ENCODE measurements around the gene SLC35F4. TPM values are rescaled to one million over a fixed set of nuclear protein-coding genes. Genes with fewer than 3 reads are reported as not detected.

The SLC35F4 gene
- polyA plus RNA-seq, 1 donor from 2014 or later = 21.0 TPM

DNA sequence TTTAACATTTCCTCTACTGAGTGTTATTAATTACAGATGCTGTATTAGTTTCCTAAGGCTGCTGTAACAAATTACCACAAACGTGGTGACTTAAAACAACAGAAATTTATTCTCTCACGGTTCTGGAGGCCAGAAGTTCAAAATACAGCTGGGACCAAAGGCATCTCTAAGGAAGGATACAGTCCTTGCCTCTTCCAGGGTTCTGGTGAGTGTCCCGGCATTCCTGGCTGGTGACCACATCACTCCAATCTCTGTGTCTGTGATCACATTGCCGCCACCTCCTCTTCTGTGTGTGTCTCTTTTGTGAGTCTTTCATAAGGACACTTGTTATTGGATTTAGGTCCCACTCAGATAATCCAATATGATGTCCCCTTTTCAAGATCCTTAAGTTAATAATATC is 287.1 kb downstream of the SLC35F4 start:
- Histone ChIP-seq H3K36me3 (ENCODE audit: insufficient read depth, low read length) (no peaks in the 10 kb centered on the region), H3K4me3 (ENCODE audit: low read length) (no peak overlapping the region), H2AFZ (ENCODE audit: low read depth, low read length) (no peak overlapping the region), H3K79me2 (replicated peaks; ENCODE audit: insufficient read depth, low read length) (no peaks in the 10 kb centered on the region), H3K9me2 (ENCODE audit: insufficient read depth, low read length) (no peaks in the 10 kb centered on the region), H3K9me3 (ENCODE audit: low read length) (no peaks in the 10 kb centered on the region), H3F3A (ENCODE audit: insufficient read depth, low read length, poor library complexity, severe bottlenecking) (peaks cover 2% of the 10 kb centered on the region), H3K9ac (ENCODE audit: low read length) (no peak overlapping the region), H3K4me2 (ENCODE audit: low read length) (no peak overlapping the region), H4K20me1 (ENCODE audit: insufficient read depth) (no peaks in the 10 kb centered on the region), H3K27ac (ENCODE audit: low read length) (no peak overlapping the region), H3K27me3 (ENCODE audit: insufficient read depth, low read depth, low read length) (no peaks in the 10 kb centered on the region)
- TF ChIP-seq EZH2 (IDR thresholded peaks at IDR 0.05; ENCODE audit: borderline replicate concordance, insufficient read depth, low read length, poor library complexity, severe bottlenecking) = no peak
- TF ChIP-seq MXI1 (conservative IDR thresholded peaks at IDR 0.05; ENCODE audit: poor library complexity, severe bottlenecking) = no peak
- TF ChIP-seq POLR2AphosphoS5 (IDR thresholded peaks at IDR 0.05) = no peak
- TF ChIP-seq, protein P1, sequence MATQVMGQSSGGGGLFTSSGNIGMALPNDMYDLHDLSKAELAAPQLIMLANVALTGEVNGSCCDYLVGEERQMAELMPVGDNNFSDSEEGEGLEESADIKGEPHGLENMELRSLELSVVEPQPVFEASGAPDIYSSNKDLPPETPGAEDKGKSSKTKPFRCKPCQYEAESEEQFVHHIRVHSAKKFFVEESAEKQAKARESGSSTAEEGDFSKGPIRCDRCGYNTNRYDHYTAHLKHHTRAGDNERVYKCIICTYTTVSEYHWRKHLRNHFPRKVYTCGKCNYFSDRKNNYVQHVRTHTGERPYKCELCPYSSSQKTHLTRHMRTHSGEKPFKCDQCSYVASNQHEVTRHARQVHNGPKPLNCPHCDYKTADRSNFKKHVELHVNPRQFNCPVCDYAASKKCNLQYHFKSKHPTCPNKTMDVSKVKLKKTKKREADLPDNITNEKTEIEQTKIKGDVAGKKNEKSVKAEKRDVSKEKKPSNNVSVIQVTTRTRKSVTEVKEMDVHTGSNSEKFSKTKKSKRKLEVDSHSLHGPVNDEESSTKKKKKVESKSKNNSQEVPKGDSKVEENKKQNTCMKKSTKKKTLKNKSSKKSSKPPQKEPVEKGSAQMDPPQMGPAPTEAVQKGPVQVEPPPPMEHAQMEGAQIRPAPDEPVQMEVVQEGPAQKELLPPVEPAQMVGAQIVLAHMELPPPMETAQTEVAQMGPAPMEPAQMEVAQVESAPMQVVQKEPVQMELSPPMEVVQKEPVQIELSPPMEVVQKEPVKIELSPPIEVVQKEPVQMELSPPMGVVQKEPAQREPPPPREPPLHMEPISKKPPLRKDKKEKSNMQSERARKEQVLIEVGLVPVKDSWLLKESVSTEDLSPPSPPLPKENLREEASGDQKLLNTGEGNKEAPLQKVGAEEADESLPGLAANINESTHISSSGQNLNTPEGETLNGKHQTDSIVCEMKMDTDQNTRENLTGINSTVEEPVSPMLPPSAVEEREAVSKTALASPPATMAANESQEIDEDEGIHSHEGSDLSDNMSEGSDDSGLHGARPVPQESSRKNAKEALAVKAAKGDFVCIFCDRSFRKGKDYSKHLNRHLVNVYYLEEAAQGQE (IDR thresholded peaks at IDR 0.05; ENCODE audit: borderline replicate concordance) = no peak
- TF ChIP-seq, protein P2, sequence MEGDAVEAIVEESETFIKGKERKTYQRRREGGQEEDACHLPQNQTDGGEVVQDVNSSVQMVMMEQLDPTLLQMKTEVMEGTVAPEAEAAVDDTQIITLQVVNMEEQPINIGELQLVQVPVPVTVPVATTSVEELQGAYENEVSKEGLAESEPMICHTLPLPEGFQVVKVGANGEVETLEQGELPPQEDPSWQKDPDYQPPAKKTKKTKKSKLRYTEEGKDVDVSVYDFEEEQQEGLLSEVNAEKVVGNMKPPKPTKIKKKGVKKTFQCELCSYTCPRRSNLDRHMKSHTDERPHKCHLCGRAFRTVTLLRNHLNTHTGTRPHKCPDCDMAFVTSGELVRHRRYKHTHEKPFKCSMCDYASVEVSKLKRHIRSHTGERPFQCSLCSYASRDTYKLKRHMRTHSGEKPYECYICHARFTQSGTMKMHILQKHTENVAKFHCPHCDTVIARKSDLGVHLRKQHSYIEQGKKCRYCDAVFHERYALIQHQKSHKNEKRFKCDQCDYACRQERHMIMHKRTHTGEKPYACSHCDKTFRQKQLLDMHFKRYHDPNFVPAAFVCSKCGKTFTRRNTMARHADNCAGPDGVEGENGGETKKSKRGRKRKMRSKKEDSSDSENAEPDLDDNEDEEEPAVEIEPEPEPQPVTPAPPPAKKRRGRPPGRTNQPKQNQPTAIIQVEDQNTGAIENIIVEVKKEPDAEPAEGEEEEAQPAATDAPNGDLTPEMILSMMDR (IDR thresholded peaks at IDR 0.05; ENCODE audit: poor library complexity, severe bottlenecking) = no peak
- no peak for TF ChIP-seq TAF1 (IDR thresholded peaks at IDR 0.05; ENCODE audit: low read depth)
- TF ChIP-seq SMC3 (conservative IDR thresholded peaks at IDR 0.05; ENCODE audit: poor library complexity) = no peak
- TF ChIP-seq EP300 (conservative IDR thresholded peaks at IDR 0.05; ENCODE audit: poor library complexity, severe bottlenecking) = no peak
- no peak for TF ChIP-seq RAD21 (conservative IDR thresholded peaks at IDR 0.05)

DNA sequence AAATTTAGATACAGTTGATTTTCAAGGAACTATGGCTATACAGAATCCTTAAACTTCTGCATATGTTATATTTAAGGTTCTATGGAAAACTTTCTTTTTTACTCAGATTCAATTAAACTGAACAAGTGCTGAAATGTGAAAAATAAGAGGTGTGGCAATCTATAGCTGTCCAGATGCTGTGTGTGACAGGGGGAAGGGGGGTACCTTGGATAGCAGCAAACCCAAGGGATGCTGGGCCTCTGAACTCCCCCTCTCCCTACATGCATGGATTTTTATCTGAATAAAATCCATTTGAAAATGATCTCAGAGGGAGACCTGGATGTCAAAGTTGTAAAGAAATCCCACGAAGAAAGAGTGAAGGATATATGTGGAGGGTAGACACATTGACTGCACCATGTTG is 289.4 kb downstream of the SLC35F4 start:
- no peak overlapping the region for H3K4me2 ChIP-seq (ENCODE audit: low read length)
- H3K9me2 ChIP-seq (ENCODE audit: insufficient read depth, low read length) = no peaks in the 10 kb centered on the region
- no peak for TF ChIP-seq EZH2 (IDR thresholded peaks at IDR 0.05; ENCODE audit: borderline replicate concordance, insufficient read depth, low read length, poor library complexity, severe bottlenecking)
- H3K9me3 ChIP-seq (ENCODE audit: low read length) = no peaks in the 10 kb centered on the region
- H3K36me3 ChIP-seq (ENCODE audit: insufficient read depth, low read length) = no peaks in the 10 kb centered on the region
- H3K27ac ChIP-seq (ENCODE audit: low read length) = no peak overlapping the region
- no peaks in the 10 kb centered on the region for H4K20me1 ChIP-seq (ENCODE audit: insufficient read depth)
- H3F3A ChIP-seq (ENCODE audit: insufficient read depth, low read length, poor library complexity, severe bottlenecking) = peaks cover 9% of the 10 kb centered on the region
- no peak overlapping the region for H3K9ac ChIP-seq (ENCODE audit: low read length)
- no peaks in the 10 kb centered on the region for H3K27me3 ChIP-seq (ENCODE audit: insufficient read depth, low read depth, low read length)
- H2AFZ ChIP-seq (ENCODE audit: low read depth, low read length) = no peak overlapping the region
- no peaks in the 10 kb centered on the region for H3K79me2 ChIP-seq (replicated peaks; ENCODE audit: insufficient read depth, low read length)
- no peak overlapping the region for H3K4me3 ChIP-seq (ENCODE audit: low read length)

DNA sequence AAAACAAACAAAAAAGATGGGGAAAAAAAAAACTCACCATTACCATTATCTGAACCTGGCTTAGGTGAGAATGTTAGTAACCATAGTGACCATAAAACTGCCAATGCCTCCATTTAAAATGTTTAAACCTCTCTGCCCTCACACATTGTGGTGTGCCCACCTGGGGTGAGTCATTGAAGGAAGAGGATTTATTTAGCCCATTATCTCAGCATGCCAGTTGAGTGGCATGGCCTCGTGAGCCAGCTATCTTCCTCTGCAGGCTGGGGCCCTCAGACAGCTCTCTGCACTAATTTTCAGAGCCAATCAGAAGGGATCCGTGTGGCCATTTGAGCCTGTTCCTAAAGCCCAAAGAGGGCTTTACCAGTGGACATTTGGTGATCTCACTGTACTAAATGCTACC is 290.4 kb downstream of the SLC35F4 start:
- Histone ChIP-seq H4K20me1 (ENCODE audit: insufficient read depth) (no peaks in the 10 kb centered on the region), H3K9ac (ENCODE audit: low read length) (no peak overlapping the region), H3K27ac (ENCODE audit: low read length) (peak overlapping the region; percentile 6), H2AFZ (ENCODE audit: low read depth, low read length) (no peak overlapping the region), H3K79me2 (replicated peaks; ENCODE audit: insufficient read depth, low read length) (no peaks in the 10 kb centered on the region), H3K4me2 (ENCODE audit: low read length) (no peak overlapping the region), H3K9me2 (ENCODE audit: insufficient read depth, low read length) (no peaks in the 10 kb centered on the region), H3K27me3 (ENCODE audit: insufficient read depth, low read depth, low read length) (no peaks in the 10 kb centered on the region), H3K4me3 (ENCODE audit: low read length) (no peak overlapping the region), H3F3A (ENCODE audit: insufficient read depth, low read length, poor library complexity, severe bottlenecking) (peaks cover 9% of the 10 kb centered on the region), H3K36me3 (ENCODE audit: insufficient read depth, low read length) (no peaks in the 10 kb centered on the region), H3K9me3 (ENCODE audit: low read length) (no peaks in the 10 kb centered on the region)
- TF ChIP-seq POLR2AphosphoS5 (IDR thresholded peaks at IDR 0.05) (peak; percentile 35), EZH2 (IDR thresholded peaks at IDR 0.05; ENCODE audit: borderline replicate concordance, insufficient read depth, low read length, poor library complexity, severe bottlenecking) (no peak), TAF1 (IDR thresholded peaks at IDR 0.05; ENCODE audit: low read depth) (no peak), RAD21 (conservative IDR thresholded peaks at IDR 0.05) (no peak), SMC3 (conservative IDR thresholded peaks at IDR 0.05; ENCODE audit: poor library complexity) (no peak), EP300 (conservative IDR thresholded peaks at IDR 0.05; ENCODE audit: poor library complexity, severe bottlenecking) (no peak)
- TF ChIP-seq, protein P1 (IDR thresholded peaks at IDR 0.05; ENCODE audit: borderline replicate concordance) = no peak
- TF ChIP-seq, protein P2 (IDR thresholded peaks at IDR 0.05; ENCODE audit: poor library complexity, severe bottlenecking) = no peak

Data from neural cell (in vitro differentiated cells).